Measurements from ENCODE around the gene NOSTRIN.
"Not testable (repeated sequence)": the region's sequence is repeated elsewhere in the genome, so short reads cannot be mapped to it uniquely, and the experiment has no call there.

Gene NOSTRIN

GRCh38 chr2:168801961-168802858 is at the start of gene NOSTRIN:
Gene NOSTRIN (plus strand): TSS chr2:168802637. CDS start chr2:168802647, 10 bp downstream.
- DNase-seq = no peak

GRCh38 chr2:168753765-168754329 is 48.6 kb upstream of the NOSTRIN start:
- no peak for DNase-seq

DNA sequence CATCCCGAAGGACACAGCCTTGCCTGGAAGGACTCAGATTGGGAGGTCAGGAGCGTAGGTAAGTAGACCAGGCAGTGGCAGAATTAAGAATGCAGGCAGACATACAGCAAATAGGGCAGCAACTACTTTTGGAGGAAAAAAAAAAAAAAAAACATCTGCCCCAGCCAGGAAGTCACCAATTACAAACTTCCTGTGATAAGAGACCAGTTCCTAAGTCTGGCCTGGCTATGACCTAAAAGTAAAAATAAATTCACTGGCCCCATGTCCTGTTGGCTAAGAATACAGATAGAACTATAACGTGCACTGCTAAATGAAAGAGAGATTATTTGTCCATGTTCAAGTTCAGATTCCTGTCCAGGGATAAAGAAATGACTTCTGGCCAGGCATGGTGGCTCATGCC is 45.2 kb upstream of the NOSTRIN start:
- no peak for DNase-seq

DNA sequence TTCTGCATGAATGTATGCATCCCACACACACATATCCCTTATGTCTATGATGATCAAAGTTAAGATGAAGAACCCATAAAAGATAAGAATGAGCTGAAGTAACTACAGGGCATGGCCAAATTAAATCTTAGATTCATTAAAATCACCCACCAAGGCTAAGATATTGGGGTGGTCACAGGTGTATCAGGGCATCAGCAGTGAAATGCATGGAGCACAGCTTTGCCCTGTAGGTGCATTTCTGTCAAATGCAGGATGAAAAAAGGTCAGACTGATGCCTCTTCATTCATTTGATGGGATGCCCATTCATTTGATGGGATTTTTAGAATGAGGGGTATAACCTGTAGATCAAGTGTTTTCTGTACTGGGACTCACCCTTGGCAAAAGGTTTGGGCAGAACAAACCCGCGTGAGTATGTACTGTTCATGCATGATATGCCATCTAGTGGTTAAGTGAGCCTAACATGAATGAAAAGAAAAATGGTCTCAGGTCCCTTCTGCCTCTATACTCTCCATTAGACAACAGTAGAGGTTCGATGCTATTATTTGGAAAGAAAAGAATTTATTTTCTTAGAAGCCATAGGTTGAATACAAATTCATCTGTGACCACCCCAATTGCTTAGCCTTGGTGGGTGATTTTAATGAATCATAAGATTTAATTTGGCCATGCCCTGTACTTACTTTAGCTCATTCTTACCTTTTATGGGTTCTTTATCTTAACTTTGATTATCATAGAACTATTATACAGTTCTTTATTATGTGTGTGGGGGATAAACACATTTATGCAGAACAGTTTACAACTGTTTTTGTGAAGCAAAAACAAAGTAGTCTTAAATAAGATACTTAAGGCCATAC is 43.2 kb upstream of the NOSTRIN start:
- DNase-seq = peak; percentile 12

DNA sequence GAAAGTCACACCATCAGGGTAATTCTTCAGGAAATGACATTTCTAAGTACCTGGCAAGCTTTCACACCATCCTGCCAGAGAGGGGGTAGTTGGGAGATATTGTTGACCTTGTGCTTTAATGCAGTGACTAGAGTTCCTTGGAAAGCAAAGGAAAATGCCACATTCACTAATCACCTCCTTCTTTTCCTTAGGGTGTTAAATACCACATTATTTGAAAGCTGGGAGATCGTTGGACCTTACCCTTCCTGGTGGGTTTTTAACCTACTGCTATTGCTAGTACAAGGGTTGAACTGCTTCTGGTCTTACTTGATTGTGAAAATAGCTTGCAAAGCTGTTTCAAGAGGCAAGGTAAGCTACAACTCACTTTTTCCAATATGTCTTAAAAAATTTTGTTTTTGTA is 37.0 kb upstream of the NOSTRIN start:
- DNase-seq = no peak

DNA sequence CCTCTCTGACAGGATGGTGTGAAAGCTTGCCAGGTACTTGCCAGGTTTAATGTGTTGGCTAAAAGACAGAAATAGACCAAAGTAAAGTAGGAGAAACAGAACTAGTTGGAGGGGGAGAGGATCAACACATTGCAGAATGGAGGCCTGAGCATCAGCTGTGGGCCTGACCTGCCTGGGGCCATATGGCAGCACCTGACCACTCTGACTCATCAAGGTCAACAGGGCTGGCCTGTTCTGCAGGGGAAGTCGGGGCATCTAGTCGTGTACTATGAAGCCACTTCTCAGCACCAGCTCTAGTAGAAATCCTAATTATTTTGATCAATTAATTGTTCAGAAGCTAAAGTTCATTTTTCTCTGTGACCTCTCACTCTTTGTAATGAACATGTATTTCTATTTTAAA is 35.8 kb upstream of the NOSTRIN start:
- no peak for DNase-seq

GRCh38 chr2:168767258-168767657 is 35.2 kb upstream of the NOSTRIN start:
- DNase-seq = no peak

- DNase-seq = not testable (repeated sequence)
Measured at GRCh38 chr2:168768357-168768756, 34.1 kb upstream of the NOSTRIN start.

DNA sequence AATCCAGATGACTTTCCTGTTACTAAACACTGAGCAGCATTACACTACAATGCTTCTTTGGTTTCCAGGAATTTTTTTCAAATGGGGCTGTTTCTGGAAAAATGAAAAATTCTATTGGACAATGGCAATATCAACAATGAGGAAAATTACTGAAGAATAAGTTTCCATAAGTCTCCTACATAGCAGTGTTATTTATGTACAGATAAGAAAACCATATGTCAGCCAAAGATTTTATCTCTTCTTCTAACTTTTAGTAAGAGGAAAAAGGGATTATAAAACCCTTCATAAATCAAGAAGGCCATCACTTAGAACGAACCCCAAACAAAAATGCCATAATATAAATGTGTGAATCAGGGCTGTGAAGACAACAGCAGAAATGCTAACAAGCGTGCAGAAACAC is 31.6 kb upstream of the NOSTRIN start:
- DNase-seq = no peak

GRCh38 chr2:168772704-168773103 is 29.7 kb upstream of the NOSTRIN start:
- DNase-seq = no peak

DNA sequence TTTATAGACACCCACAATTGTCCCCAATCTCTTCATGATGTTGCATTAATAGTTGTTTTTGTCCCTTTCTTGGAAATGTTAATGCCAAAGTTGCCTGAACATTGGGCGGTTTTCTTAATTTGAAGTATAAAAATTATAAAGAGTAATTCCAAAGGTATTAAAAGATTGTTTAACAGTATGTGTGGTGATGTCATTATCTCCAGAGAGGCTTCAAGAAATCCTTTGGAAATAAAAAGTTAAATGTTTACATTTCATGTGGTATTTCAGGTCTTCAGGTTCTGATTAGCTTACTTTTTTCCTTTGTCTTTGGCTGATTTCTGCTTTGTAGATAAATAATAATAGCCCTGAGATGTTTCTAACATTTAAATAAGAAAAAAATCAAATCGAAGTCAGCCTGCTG is 29.3 kb upstream of the NOSTRIN start:
- DNase-seq = no peak

GRCh38 chr2:168773719-168774521 is 28.5 kb upstream of the NOSTRIN start:
- peak; percentile 17 for DNase-seq

- DNase-seq = no peak
Measured at GRCh38 chr2:168775837-168776236, 26.6 kb upstream of the NOSTRIN start.

- no peak for DNase-seq
Measured at GRCh38 chr2:168780669-168781071, 21.8 kb upstream of the NOSTRIN start.

GRCh38 chr2:168781191-168781817 is 21.1 kb upstream of the NOSTRIN start:
- no peak for DNase-seq

DNA sequence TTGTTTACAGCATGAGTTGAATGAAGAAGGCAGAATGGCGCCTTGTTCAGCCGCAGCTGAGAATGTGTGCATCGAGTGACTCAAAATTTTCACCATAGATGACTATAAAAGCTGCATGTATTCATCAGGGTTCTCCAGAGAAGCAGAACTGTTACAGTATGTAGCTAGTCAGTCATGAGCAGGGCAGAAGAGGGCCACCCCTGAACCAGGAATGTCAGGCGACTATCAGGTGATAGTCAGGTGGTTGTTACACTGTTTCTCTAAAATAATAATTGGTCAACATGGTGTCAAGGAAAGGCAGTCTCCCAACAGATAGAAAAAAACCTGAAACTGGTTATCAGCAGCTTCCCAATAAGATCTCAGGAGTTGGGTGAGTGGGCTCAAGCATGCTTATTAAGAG is 20.2 kb upstream of the NOSTRIN start:
- DNase-seq = no peak

GRCh38 chr2:168784993-168785392 is 17.4 kb upstream of the NOSTRIN start:
- DNase-seq = no peak

- DNase-seq = no peak
Measured at GRCh38 chr2:168787098-168787781, 15.2 kb upstream of the NOSTRIN start.

DNA sequence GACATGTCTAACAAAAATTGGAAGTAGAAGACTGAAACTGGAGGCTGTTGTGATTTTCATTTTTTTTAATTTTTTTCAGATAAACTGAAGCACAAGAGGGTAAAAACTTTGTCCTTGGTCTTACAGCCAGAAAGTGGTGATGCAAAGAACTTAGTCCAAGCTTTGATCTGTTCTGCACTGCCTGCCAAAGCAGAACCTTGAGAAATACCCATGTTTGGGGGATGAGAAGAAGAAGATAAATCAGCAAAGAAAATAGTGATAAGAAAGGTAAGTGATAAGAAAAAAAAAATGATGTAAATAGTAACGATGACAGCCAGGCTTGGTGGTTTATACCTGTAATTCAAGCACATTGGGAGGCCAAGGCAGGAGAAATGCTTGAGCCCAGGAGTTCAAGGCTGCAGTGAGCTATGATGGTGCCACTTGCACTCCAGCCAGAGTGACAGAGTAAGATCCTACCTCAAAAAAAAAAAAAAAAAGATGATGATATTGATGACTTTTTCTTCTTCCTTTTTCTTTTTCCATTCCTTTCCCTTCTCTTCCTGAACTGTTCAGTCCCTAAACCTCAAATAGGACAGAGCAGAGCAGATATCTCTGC is 14.6 kb upstream of the NOSTRIN start:
- DNase-seq = no peak

GRCh38 chr2:168789776-168790175 is 12.7 kb upstream of the NOSTRIN start:
- no peak for DNase-seq

All from activated naive CD4-positive, alpha-beta T cell treated with Interleukin-2 at 50 U/mL for 16 hours (primary cell).